Neural progenitor cell (in vitro differentiated cells): Measurements from ENCODE around the gene HSPA12A. TPM values are rescaled to one million over a fixed set of nuclear protein-coding genes. Genes with fewer than 3 reads are reported as not detected.

Experiments
- DNase-seq: peaks from one replicate; pipeline ENCODE4 v3.0.0-alpha.2; 2016; ENCODE audit warnings: low spot score
- H2AFZ ChIP-seq: fragments of 200-600 bp; sonication (generic); replicated peaks from 2 replicates; pipeline ENCODE4 v1.6.1; 2016; ENCODE audit warnings: antibody characterized with exemption
- H3F3A ChIP-seq: fragments of 200-600 bp; sonication (generic); 2 replicates; pipeline ENCODE4 v1.6.1; 2016; ENCODE audit warnings: antibody characterized with exemption, low read depth
- H3K27ac ChIP-seq: fragments of 200-600 bp; sonication (generic); 2 replicates; pipeline ENCODE4 v1.5.1; 2016; ENCODE audit warnings: mild to moderate bottlenecking
- H3K27me3 ChIP-seq: fragments of 200-600 bp; sonication (generic); 2 replicates; pipeline ENCODE4 v1.6.1; 2016; ENCODE audit warnings: mild to moderate bottlenecking, moderate library complexity
- H3K36me3 ChIP-seq: fragments of 200-600 bp; sonication (generic); 2 replicates; pipeline ENCODE4 v1.5.1; 2016
- H3K4me1 ChIP-seq: fragments of 200-600 bp; sonication (generic); 2 replicates; pipeline ENCODE4 v1.6.1; 2016; ENCODE audit warnings: mixed run types
- H3K4me2 ChIP-seq: fragments of 200-600 bp; sonication (generic); 2 replicates; pipeline ENCODE4 v1.6.1; 2016
- H3K4me3 ChIP-seq: fragments of 200-600 bp; sonication (generic); 2 replicates; pipeline ENCODE4 v1.5.1; 2016
- H3K79me2 ChIP-seq: fragments of 200-600 bp; sonication (generic); 2 replicates; pipeline ENCODE4 v1.6.1; 2016; ENCODE audit warnings: low read depth
- H3K9ac ChIP-seq: fragments of 200-600 bp; sonication (generic); 2 replicates; pipeline ENCODE4 v1.6.1; 2016
- H3K9me3 ChIP-seq: fragments of 200-600 bp; sonication (generic); 2 replicates; pipeline ENCODE4 v1.5.1; 2016; ENCODE audit warnings: low read depth
- H4K20me1 ChIP-seq: fragments of 200-600 bp; sonication (generic); 2 replicates; pipeline ENCODE4 v1.6.1; 2016; ENCODE audit warnings: low read depth
- H3K27ac Mint-ChIP-seq: 3 replicates; pipeline ENCODE4 v1.8.0; 2021; ENCODE audit warnings: mixed read lengths
- H3K27me3 Mint-ChIP-seq: 2 replicates; pipeline ENCODE4 v1.8.0; 2022; ENCODE audit warnings: low read depth, mild to moderate bottlenecking, inconsistent platforms, moderate library complexity, mixed read lengths; ENCODE audit not compliant: insufficient read depth
- H3K36me3 Mint-ChIP-seq: 3 replicates; pipeline ENCODE4 v1.8.0; 2021; ENCODE audit warnings: mixed read lengths
- H3K4me1 Mint-ChIP-seq: 3 replicates; pipeline ENCODE4 v1.8.0; 2021; ENCODE audit warnings: mixed read lengths
- H3K4me3 Mint-ChIP-seq: 3 replicates; pipeline ENCODE4 v1.8.0; 2021; ENCODE audit warnings: mild to moderate bottlenecking, moderate library complexity, mixed read lengths
- H3K9me3 Mint-ChIP-seq: 3 replicates; pipeline ENCODE4 v1.8.0; 2020; ENCODE audit warnings: mixed read lengths
- CTCF ChIP-seq: fragments of 200-600 bp; sonication (generic); IDR thresholded peaks from 2 replicates; pipeline ENCODE4 v1.5.1; 2017; ENCODE audit warnings: antibody characterized with exemption, mild to moderate bottlenecking
- EZH2 ChIP-seq: fragments of 200-600 bp; sonication (generic); IDR thresholded peaks from 2 replicates; pipeline ENCODE4 v1.6.1; 2017; ENCODE audit warnings: antibody characterized with exemption, mild to moderate bottlenecking, moderate library complexity
- EZH2phosphoT487 ChIP-seq: fragments of 200-600 bp; sonication (generic); IDR thresholded peaks from 2 replicates; pipeline ENCODE4 v1.6.1; 2017; ENCODE audit warnings: antibody characterized with exemption
- total RNA-seq: library from RNA; depleted of rRNA; stranded (reverse); fragments of >200 nt; gene quantifications from 2 replicates; pipeline ENCODE4 v1.2.3, GENCODE V29; 2015; ENCODE audit warnings: low replicate concordance

HSPA12A gene
- total RNA-seq, 1 donor from 2014 or later: 5.6 TPM

- Mint-ChIP-seq H3K4me3 (no peak overlapping the region), H3K36me3 (no peaks in the 10 kb centered on the region), H3K27me3 (peaks cover 13% of the 10 kb centered on the region), H3K4me1 (peaks cover 15% of the 10 kb centered on the region), H3K9me3 (no peaks in the 10 kb centered on the region), H3K27ac (no peak overlapping the region)
- H2AFZ ChIP-seq: no peak overlapping the region
- H3K27ac ChIP-seq: no peak overlapping the region
- no peaks in the 10 kb centered on the region for H3K27me3 ChIP-seq
- H3K4me1 ChIP-seq: no peaks in the 10 kb centered on the region
- no peaks in the 10 kb centered on the region for H3F3A ChIP-seq
- H3K9ac ChIP-seq: no peak overlapping the region
- no peak for DNase-seq
- H3K79me2 ChIP-seq: no peaks in the 10 kb centered on the region
- no peaks in the 10 kb centered on the region for H3K9me3 ChIP-seq
- TF ChIP-seq EZH2phosphoT487 (no peak), EZH2 (no peak), CTCF (no peak)
- no peak overlapping the region for H3K4me3 ChIP-seq
- no peak overlapping the region for H3K4me2 ChIP-seq
- no peaks in the 10 kb centered on the region for H3K36me3 ChIP-seq
- no peaks in the 10 kb centered on the region for H4K20me1 ChIP-seq
These were observed 54.7 kb downstream of the HSPA12A start for GRCh38 chr10:116687633-116688032.

- Mint-ChIP-seq H3K36me3 (no peaks in the 10 kb centered on the region), H3K4me3 (no peak overlapping the region), H3K9me3 (no peaks in the 10 kb centered on the region), H3K27ac (no peak overlapping the region), H3K4me1 (peaks cover 13% of the 10 kb centered on the region), H3K27me3 (peaks cover 13% of the 10 kb centered on the region)
- Histone ChIP-seq H3K4me1 (no peaks in the 10 kb centered on the region), H3F3A (no peaks in the 10 kb centered on the region), H2AFZ (no peak overlapping the region), H3K79me2 (no peaks in the 10 kb centered on the region), H4K20me1 (no peaks in the 10 kb centered on the region), H3K36me3 (no peaks in the 10 kb centered on the region), H3K4me3 (no peak overlapping the region), H3K27ac (no peak overlapping the region), H3K9ac (no peak overlapping the region), H3K27me3 (no peaks in the 10 kb centered on the region), H3K4me2 (no peak overlapping the region), H3K9me3 (no peaks in the 10 kb centered on the region)
- no peak for TF ChIP-seq CTCF
- no peak for TF ChIP-seq EZH2
- no peak for TF ChIP-seq EZH2phosphoT487
- no peak for DNase-seq
These were observed 55.7 kb downstream of the HSPA12A start for GRCh38 chr10:116686632-116687031.

GRCh38 chr10:116685807-116686206, 56.6 kb downstream of the HSPA12A start:
- Histone ChIP-seq H4K20me1 (no peaks in the 10 kb centered on the region), H3K27ac (no peak overlapping the region), H2AFZ (no peak overlapping the region), H3K4me1 (no peaks in the 10 kb centered on the region), H3K4me3 (no peak overlapping the region), H3K79me2 (no peaks in the 10 kb centered on the region), H3F3A (no peaks in the 10 kb centered on the region), H3K36me3 (no peaks in the 10 kb centered on the region), H3K9ac (no peak overlapping the region), H3K27me3 (no peaks in the 10 kb centered on the region), H3K4me2 (no peak overlapping the region), H3K9me3 (no peaks in the 10 kb centered on the region)
- DNase-seq: no peak
- Mint-ChIP-seq H3K4me1 (peaks cover 8% of the 10 kb centered on the region), H3K9me3 (no peaks in the 10 kb centered on the region), H3K27me3 (peaks cover 9% of the 10 kb centered on the region), H3K4me3 (no peak overlapping the region), H3K36me3 (peaks cover 1% of the 10 kb centered on the region), H3K27ac (peak overlapping the region; percentile 29)
- TF ChIP-seq EZH2: no peak
- TF ChIP-seq CTCF: no peak
- TF ChIP-seq EZH2phosphoT487: no peak
